K562 (cell line): Measurements from ENCODE around the gene ABHD14A. TPM values are rescaled to one million over a fixed set of nuclear protein-coding genes. Genes with fewer than 3 reads are reported as not detected.
A peak's percentile ranks its signal among the peaks of the same experiment; 100 is the strongest.

ENCODE experiments used
- GABPA ChIP-seq: fragments of 200-800 bp; sonication (Bioruptor generic); conservative IDR thresholded peaks from 2 replicates; pipeline ENCODE4 v1.6.1; 2016; ENCODE audit warnings: low read depth, missing genetic modification characterization, missing compliant biosample characterization
- MEF2A ChIP-seq: IDR thresholded peaks from 2 replicates; pipeline ENCODE4 v1.6.1; 2011; ENCODE audit warnings: low read depth, mild to moderate bottlenecking, low read length, moderate library complexity; ENCODE audit not compliant: control insufficient read depth
- MTA1 ChIP-seq: fragments of 450-650 bp; IDR thresholded peaks from 2 replicates; pipeline ENCODE4 v1.6.1; 2017; ENCODE audit warnings: borderline replicate concordance
- NRF1 ChIP-seq, 2 experiments: fragments of 450-650 bp; IDR thresholded peaks in 1 of 2; conservative IDR thresholded peaks in 1 of 2; 2 replicates each; pipeline ENCODE4 v1.6.1; 2014; ENCODE audit warnings: mild to moderate bottlenecking in 2 of 2
- POLR2A ChIP-seq: fragments of 450-650 bp; conservative IDR thresholded peaks from 2 replicates; pipeline ENCODE4 v1.6.1; 2016
- TRIM24 ChIP-seq, 2 experiments: fragments of 450-650 bp; IDR thresholded peaks; 2 replicates each; pipeline ENCODE4 v1.6.1; 2016
- ZNF445 ChIP-seq: fragments of 250-450 bp; sonication (Bioruptor Pico); IDR thresholded peaks from 2 replicates; pipeline ENCODE4 v1.4.0; 2020; ENCODE audit warnings: low read depth, mild to moderate bottlenecking, moderate library complexity
- ZNF79 ChIP-seq: fragments of 250-450 bp; sonication (Bioruptor Pico); IDR thresholded peaks from 2 replicates; pipeline ENCODE4 v1.4.0; 2020; ENCODE audit warnings: low read depth, mild to moderate bottlenecking, moderate library complexity
- polyA plus RNA-seq, 8 experiments: library from polyadenylated mRNA; depleted of rRNA in 4 of 8; stranded (reverse) in 5 of 8; unstranded in 3 of 8; fragments of >200 nt; fragmentation: Nextera tagmentation in 2 of 8; fragmentation: Illumina TruSeq in 1 of 8; extraction: Ambion mirVana in 2 of 8; extraction: Trizol in 1 of 8; gene quantifications; 2 replicates each; pipeline versions ENCODE4 v1.2.1 to v1.2.3, GENCODE V29; 2011 to 2014; ENCODE audit warnings: inconsistent platforms in 1 of 8, missing spikeins in 1 of 8
- total RNA-seq, 7 experiments: library from RNA; depleted of rRNA in 6 of 7; stranded (reverse); fragments of >200 nt in 6 of 7; fragmentation: Illumina TruSeq in 2 of 7; extraction: Trizol in 2 of 7; gene quantifications; 2 replicates each; pipeline versions ENCODE4 v1.2.1 to v1.2.3, GENCODE V29; 2011 to 2021; ENCODE audit warnings: low replicate concordance in 1 of 7
- TF ChIP-seq, protein P1 (sequence below), 2 experiments: fragments of 450-650 bp; formaldehyde crosslinking in 1 of 2; IDR thresholded peaks; 2 replicates each; pipeline versions ENCODE4 v1.4.0 to v1.6.1; 2014 to 2020; ENCODE audit warnings: mild to moderate bottlenecking in 2 of 2, borderline replicate concordance in 1 of 2, low read depth in 1 of 2
- TF ChIP-seq, protein P2 (sequence below): fragments of 450-650 bp; IDR thresholded peaks from 2 replicates; pipeline ENCODE4 v1.6.1; 2014; ENCODE audit warnings: low read depth, mild to moderate bottlenecking, moderate library complexity, borderline replicate concordance
- TF ChIP-seq, protein P3 (sequence below): fragments of 200-800 bp; sonication (Bioruptor generic); IDR thresholded peaks from 2 replicates; pipeline ENCODE4 v1.6.1; 2017; ENCODE audit warnings: missing genetic modification characterization, missing compliant biosample characterization
- TF ChIP-seq, protein P4 (sequence below): IDR thresholded peaks from 2 replicates; pipeline ENCODE4 v1.6.1; 2011; ENCODE audit not compliant: insufficient read length; ENCODE audit errors: extremely low read depth
- TF ChIP-seq, protein P5 (sequence below): fragments of 250-450 bp; sonication (Bioruptor Pico); IDR thresholded peaks from 2 replicates; pipeline ENCODE4 v1.9.0; 2021; ENCODE audit warnings: mild to moderate bottlenecking, inconsistent platforms

The ABHD14A gene
- total and polyA plus RNA-seq, 9 of the 15 experiments (the other 6 are each of a cell fraction or from before 2014, with no cell fraction given) = 0.90 to 10.5 (median 8.3) TPM

DNA sequence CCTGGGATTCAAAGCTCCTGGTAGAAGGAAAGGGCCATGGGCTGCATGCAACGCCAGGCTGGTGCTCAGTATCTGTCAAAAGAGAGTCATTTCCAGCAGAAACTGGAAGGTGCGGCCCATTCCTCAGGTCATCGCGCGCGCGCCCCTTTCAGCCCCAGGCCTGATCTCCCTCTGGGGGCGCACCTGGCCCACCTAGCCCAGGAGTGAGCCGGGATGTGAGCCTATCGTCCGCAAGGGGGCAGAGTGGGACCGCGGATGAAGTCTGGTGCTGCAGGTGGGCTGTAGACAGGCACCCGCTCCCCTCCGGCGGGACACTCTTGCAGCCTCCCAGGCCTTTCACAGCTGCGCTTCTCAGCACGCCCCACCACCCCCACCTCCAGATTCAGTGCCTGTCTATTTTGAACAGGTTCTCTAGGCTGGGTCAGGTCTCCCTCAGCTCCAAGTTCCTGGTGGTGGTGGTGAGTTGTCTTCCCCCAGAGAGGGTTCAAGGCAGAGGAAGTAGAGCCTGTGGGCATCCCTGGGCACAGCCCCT is 26.6 kb downstream of the ABHD14A start (continued):
- no peak for TF ChIP-seq POLR2A
- TF ChIP-seq MTA1 = 0 out of 2 replicates have a peak, but pooled peaks have one; percentile 23
- TF ChIP-seq TRIM24 (IDR thresholded peaks at IDR 0.05) = no peak
- TF ChIP-seq NRF1 (conservative IDR thresholded peaks at IDR 0.05 in 1 of 2, IDR thresholded peaks at IDR 0.05 in 1 of 2) = peak in 1 of 2 experiments; percentile 28; a peak in 1 of 4 replicates
- TF ChIP-seq MEF2A = no peak
- no peak for TF ChIP-seq ZNF445 (CRISPR knock-in tag)
- TF ChIP-seq, protein P1, sequence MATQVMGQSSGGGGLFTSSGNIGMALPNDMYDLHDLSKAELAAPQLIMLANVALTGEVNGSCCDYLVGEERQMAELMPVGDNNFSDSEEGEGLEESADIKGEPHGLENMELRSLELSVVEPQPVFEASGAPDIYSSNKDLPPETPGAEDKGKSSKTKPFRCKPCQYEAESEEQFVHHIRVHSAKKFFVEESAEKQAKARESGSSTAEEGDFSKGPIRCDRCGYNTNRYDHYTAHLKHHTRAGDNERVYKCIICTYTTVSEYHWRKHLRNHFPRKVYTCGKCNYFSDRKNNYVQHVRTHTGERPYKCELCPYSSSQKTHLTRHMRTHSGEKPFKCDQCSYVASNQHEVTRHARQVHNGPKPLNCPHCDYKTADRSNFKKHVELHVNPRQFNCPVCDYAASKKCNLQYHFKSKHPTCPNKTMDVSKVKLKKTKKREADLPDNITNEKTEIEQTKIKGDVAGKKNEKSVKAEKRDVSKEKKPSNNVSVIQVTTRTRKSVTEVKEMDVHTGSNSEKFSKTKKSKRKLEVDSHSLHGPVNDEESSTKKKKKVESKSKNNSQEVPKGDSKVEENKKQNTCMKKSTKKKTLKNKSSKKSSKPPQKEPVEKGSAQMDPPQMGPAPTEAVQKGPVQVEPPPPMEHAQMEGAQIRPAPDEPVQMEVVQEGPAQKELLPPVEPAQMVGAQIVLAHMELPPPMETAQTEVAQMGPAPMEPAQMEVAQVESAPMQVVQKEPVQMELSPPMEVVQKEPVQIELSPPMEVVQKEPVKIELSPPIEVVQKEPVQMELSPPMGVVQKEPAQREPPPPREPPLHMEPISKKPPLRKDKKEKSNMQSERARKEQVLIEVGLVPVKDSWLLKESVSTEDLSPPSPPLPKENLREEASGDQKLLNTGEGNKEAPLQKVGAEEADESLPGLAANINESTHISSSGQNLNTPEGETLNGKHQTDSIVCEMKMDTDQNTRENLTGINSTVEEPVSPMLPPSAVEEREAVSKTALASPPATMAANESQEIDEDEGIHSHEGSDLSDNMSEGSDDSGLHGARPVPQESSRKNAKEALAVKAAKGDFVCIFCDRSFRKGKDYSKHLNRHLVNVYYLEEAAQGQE (IDR thresholded peaks at IDR 0.05; ENCODE audit: borderline replicate concordance) = peak; percentile 75
- TF ChIP-seq, protein P1 (CRISPR knock-in tag; IDR thresholded peaks at IDR 0.05; ENCODE audit: low read depth) = no peak
- no peak for TF ChIP-seq ZNF79 (CRISPR knock-in tag)
- TF ChIP-seq, protein P2, sequence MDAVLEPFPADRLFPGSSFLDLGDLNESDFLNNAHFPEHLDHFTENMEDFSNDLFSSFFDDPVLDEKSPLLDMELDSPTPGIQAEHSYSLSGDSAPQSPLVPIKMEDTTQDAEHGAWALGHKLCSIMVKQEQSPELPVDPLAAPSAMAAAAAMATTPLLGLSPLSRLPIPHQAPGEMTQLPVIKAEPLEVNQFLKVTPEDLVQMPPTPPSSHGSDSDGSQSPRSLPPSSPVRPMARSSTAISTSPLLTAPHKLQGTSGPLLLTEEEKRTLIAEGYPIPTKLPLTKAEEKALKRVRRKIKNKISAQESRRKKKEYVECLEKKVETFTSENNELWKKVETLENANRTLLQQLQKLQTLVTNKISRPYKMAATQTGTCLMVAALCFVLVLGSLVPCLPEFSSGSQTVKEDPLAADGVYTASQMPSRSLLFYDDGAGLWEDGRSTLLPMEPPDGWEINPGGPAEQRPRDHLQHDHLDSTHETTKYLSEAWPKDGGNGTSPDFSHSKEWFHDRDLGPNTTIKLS = no peak
- TF ChIP-seq GABPA = no peak
- TF ChIP-seq, protein P3, sequence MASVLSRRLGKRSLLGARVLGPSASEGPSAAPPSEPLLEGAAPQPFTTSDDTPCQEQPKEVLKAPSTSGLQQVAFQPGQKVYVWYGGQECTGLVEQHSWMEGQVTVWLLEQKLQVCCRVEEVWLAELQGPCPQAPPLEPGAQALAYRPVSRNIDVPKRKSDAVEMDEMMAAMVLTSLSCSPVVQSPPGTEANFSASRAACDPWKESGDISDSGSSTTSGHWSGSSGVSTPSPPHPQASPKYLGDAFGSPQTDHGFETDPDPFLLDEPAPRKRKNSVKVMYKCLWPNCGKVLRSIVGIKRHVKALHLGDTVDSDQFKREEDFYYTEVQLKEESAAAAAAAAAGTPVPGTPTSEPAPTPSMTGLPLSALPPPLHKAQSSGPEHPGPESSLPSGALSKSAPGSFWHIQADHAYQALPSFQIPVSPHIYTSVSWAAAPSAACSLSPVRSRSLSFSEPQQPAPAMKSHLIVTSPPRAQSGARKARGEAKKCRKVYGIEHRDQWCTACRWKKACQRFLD (CRISPR knock-in tag) = no peak
- TF ChIP-seq, protein P4, sequence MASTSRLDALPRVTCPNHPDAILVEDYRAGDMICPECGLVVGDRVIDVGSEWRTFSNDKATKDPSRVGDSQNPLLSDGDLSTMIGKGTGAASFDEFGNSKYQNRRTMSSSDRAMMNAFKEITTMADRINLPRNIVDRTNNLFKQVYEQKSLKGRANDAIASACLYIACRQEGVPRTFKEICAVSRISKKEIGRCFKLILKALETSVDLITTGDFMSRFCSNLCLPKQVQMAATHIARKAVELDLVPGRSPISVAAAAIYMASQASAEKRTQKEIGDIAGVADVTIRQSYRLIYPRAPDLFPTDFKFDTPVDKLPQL = no peak
- TF ChIP-seq, protein P5, sequence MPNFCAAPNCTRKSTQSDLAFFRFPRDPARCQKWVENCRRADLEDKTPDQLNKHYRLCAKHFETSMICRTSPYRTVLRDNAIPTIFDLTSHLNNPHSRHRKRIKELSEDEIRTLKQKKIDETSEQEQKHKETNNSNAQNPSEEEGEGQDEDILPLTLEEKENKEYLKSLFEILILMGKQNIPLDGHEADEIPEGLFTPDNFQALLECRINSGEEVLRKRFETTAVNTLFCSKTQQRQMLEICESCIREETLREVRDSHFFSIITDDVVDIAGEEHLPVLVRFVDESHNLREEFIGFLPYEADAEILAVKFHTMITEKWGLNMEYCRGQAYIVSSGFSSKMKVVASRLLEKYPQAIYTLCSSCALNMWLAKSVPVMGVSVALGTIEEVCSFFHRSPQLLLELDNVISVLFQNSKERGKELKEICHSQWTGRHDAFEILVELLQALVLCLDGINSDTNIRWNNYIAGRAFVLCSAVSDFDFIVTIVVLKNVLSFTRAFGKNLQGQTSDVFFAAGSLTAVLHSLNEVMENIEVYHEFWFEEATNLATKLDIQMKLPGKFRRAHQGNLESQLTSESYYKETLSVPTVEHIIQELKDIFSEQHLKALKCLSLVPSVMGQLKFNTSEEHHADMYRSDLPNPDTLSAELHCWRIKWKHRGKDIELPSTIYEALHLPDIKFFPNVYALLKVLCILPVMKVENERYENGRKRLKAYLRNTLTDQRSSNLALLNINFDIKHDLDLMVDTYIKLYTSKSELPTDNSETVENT = no peak
